Activated naive CD8-positive, alpha-beta T cell treated with anti-CD3 and anti-CD28 coated beads, Interleukin-2, amount 50 U/mL, for 24 hours (primary cell): ENCODE data around the gene LYVE1.

ENCODE experiments used
- ATAC-seq: fragments of 150-1000 bp; cut with Tn5 transposase; one replicate; pipeline ENCODE4 v1.10.0; 2021
- DNase-seq: peaks from one replicate; pipeline ENCODE4 v3.0.0; 2021
- H3K27ac Mint-ChIP-seq: one replicate; pipeline ENCODE4 v1.8.0; 2021; ENCODE audit warnings: mild to moderate bottlenecking, mixed read lengths
- H3K27me3 Mint-ChIP-seq: one replicate; pipeline ENCODE4 v1.8.0; 2021; ENCODE audit warnings: mixed read lengths
- H3K36me3 Mint-ChIP-seq: one replicate; pipeline ENCODE4 v1.8.0; 2021; ENCODE audit warnings: low read depth, mixed read lengths
- H3K4me1 Mint-ChIP-seq: one replicate; pipeline ENCODE4 v1.8.0; 2021; ENCODE audit warnings: mixed read lengths
- H3K4me3 Mint-ChIP-seq: one replicate; pipeline ENCODE4 v1.8.0; 2021; ENCODE audit warnings: mild to moderate bottlenecking, moderate library complexity, mixed read lengths
- H3K9me3 Mint-ChIP-seq: one replicate; pipeline ENCODE4 v1.8.0; 2021; ENCODE audit warnings: mixed read lengths

LYVE1 gene

DNA sequence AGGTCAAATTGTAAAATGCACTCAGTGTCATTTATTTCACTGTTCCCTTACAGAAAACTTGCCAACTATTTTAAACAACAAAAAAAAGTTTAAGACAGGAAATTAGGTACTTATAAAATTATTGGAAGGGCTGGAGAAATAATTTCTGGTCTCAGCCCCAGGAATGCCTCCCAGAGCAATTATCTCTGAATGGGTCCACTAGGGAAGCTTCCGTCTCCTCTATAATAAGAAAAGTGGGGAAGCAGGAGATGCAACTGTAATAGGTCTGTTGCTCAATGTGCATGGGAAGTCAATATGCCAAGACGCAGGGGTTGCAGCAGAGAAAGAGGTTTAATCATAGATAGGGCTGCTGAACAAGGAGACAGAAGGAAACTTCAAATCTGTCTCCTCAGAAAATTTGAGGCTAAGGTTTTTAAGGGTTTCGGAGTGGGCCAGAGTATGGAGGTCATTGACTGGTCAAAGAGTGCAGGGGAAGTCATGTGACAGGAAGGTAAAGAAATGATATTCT is 16.6 kb downstream of the LYVE1 start:
- H3K36me3 Mint-ChIP-seq, result no peaks in the 10 kb centered on the region
- ATAC-seq, result no peak
- H3K27me3 Mint-ChIP-seq, result peaks cover 2% of the 10 kb centered on the region
- no peak overlapping the region for H3K27ac Mint-ChIP-seq
- no peaks in the 10 kb centered on the region for H3K4me1 Mint-ChIP-seq
- peaks cover 4% of the 10 kb centered on the region for H3K9me3 Mint-ChIP-seq
- H3K4me3 Mint-ChIP-seq, result no peak overlapping the region
- no peak for DNase-seq

DNA sequence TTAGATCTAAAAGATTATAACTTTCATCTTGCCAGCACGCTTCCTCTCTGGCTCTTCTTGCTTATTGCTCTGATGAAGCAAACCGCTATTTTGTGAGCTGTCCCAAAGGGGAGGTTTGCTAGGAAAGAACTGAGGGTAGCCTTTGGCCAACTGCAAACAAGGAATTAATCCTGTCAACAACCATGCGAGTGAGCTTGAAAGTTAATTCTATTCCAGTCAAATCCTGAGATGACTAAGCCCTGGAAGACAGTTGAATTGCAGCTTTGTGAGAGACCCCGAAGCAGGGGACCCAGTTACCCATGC is 17.2 kb downstream of the LYVE1 start:
- Mint-ChIP-seq H3K9me3 (peaks cover 4% of the 10 kb centered on the region), H3K27ac (no peak overlapping the region), H3K4me3 (no peak overlapping the region), H3K36me3 (no peaks in the 10 kb centered on the region), H3K27me3 (peaks cover 2% of the 10 kb centered on the region), H3K4me1 (peaks cover 2% of the 10 kb centered on the region)
- DNase-seq (no peak), ATAC-seq (no peak)

- Mint-ChIP-seq H3K4me3 (no peak overlapping the region), H3K4me1 (peaks cover 3% of the 10 kb centered on the region), H3K9me3 (peaks cover 4% of the 10 kb centered on the region), H3K36me3 (no peaks in the 10 kb centered on the region), H3K27ac (no peak overlapping the region), H3K27me3 (peaks cover 2% of the 10 kb centered on the region)
- DNase-seq, result no peak
- no peak for ATAC-seq
Measured at GRCh38 chr11:10550503-10551289, 17.8 kb downstream of the LYVE1 start.

GRCh38 chr11:10544491-10545465 is 23.7 kb downstream of the LYVE1 start:
- no peak for DNase-seq
- H3K9me3 Mint-ChIP-seq, result no peaks in the 10 kb centered on the region
- no peaks in the 10 kb centered on the region for H3K36me3 Mint-ChIP-seq
- peaks cover 18% of the 10 kb centered on the region for H3K4me1 Mint-ChIP-seq
- H3K27me3 Mint-ChIP-seq, result peaks cover under 1% of the 10 kb centered on the region
- H3K4me3 Mint-ChIP-seq, result no peak overlapping the region
- H3K27ac Mint-ChIP-seq, result no peak overlapping the region
- no peak for ATAC-seq

GRCh38 chr11:10543782-10544181 is 24.7 kb downstream of the LYVE1 start:
- DNase-seq (no peak), ATAC-seq (no peak)
- Mint-ChIP-seq H3K9me3 (no peaks in the 10 kb centered on the region), H3K27me3 (no peaks in the 10 kb centered on the region), H3K4me1 (peaks cover 26% of the 10 kb centered on the region), H3K4me3 (no peak overlapping the region), H3K36me3 (no peaks in the 10 kb centered on the region), H3K27ac (no peak overlapping the region)

- ATAC-seq, result no peak
- H3K4me3 Mint-ChIP-seq, result no peak overlapping the region
- DNase-seq, result no peak
- no peaks in the 10 kb centered on the region for H3K27me3 Mint-ChIP-seq
- no peaks in the 10 kb centered on the region for H3K9me3 Mint-ChIP-seq
- H3K4me1 Mint-ChIP-seq, result peaks cover 29% of the 10 kb centered on the region
- no peak overlapping the region for H3K27ac Mint-ChIP-seq
- no peaks in the 10 kb centered on the region for H3K36me3 Mint-ChIP-seq
Measured at GRCh38 chr11:10542776-10543175, 25.7 kb downstream of the LYVE1 start.

DNA sequence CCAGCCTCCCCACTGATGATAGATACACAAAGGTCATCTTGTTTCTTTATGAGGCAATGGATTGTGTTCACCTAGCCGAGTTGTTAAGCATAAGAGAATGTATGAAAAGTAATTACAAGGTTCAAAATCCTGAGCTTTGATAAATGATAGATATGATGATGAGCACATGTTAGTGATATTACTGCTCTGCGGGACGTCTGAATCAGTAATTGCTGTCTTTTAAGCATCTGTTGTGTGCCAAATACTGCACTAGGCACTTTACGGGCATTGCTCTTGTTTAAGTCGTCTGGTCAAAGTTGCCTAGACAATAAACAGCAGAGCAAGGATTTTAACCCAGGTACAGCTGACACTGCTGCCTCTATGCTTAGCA is 26.9 kb downstream of the LYVE1 start:
- H3K27me3 Mint-ChIP-seq, result no peaks in the 10 kb centered on the region
- H3K36me3 Mint-ChIP-seq, result no peaks in the 10 kb centered on the region
- H3K4me1 Mint-ChIP-seq, result peaks cover 34% of the 10 kb centered on the region

GRCh38 chr11:10540915-10541560 is 27.4 kb downstream of the LYVE1 start, which contains the start of gene RNF141:
RNF141 (minus strand) TSS chr11:10541187; CDS start chr11:10534158, 7,029 bp downstream.
- no peaks in the 10 kb centered on the region for H3K36me3 Mint-ChIP-seq
- peaks cover 39% of the 10 kb centered on the region for H3K4me1 Mint-ChIP-seq
- no peaks in the 10 kb centered on the region for H3K27me3 Mint-ChIP-seq
- peak; percentile 99 for ATAC-seq
- H3K27ac Mint-ChIP-seq, result peak within 1 kb of the TSS; percentile 76
- H3K9me3 Mint-ChIP-seq, result no peaks in the 10 kb centered on the region
- peak; percentile 99 for DNase-seq
- peak within 1 kb of the TSS; percentile 86 for H3K4me3 Mint-ChIP-seq

More for the DNA sequence above, 26.9 kb downstream of the LYVE1 start:
- DNase-seq (no peak), ATAC-seq (no peak)
- peak overlapping the region; percentile 86 for H3K4me3 Mint-ChIP-seq
- H3K9me3 Mint-ChIP-seq, result no peaks in the 10 kb centered on the region
- peak overlapping the region; percentile 76 for H3K27ac Mint-ChIP-seq

DNA sequence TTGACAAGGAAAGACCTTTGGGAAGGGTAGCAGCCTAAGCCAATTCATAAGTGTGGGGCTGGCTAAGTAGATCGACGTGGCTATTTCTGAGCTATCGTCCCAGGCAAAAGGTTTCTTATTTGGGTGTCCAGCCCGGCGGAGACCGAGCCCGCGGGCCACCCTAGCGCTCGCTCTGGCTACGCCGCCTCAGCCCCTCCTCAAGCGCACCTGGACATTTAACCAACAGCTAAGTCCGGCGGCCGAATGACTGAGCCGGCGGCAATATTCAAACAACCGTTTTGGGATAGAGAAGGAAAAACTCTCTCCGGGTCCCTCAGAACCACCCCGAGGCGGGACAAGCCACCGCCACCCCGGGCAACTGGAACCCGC is 27.9 kb downstream of the LYVE1 start:
- H3K4me1 Mint-ChIP-seq, result peaks cover 41% of the 10 kb centered on the region
- H3K27ac Mint-ChIP-seq, result peak overlapping the region; percentile 76
- H3K4me3 Mint-ChIP-seq, result peak overlapping the region; percentile 86
- ATAC-seq, result peak; percentile 8
- no peak for DNase-seq
- no peaks in the 10 kb centered on the region for H3K27me3 Mint-ChIP-seq
- no peaks in the 10 kb centered on the region for H3K9me3 Mint-ChIP-seq
- no peaks in the 10 kb centered on the region for H3K36me3 Mint-ChIP-seq

DNA sequence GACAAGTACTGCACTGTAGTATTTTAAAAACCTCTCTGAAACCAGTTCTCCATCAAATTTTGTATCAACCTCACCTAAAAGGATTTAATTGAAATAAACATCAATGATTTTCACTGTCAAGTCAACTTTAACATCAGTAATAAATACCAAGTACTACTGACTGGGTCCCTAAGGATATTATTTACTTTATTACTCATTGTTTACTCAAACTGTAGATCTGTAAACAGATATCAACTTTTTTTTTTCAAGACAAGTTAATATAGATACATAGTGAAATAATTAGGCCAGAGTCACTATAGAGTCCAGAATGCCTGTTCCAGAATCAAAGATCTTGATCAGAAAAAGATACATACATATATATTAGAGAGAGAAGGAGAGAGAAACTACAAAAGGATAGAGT is 29.1 kb downstream of the LYVE1 start:
- no peaks in the 10 kb centered on the region for H3K27me3 Mint-ChIP-seq
- no peak overlapping the region for H3K27ac Mint-ChIP-seq
- ATAC-seq, result no peak
- no peaks in the 10 kb centered on the region for H3K36me3 Mint-ChIP-seq
- H3K4me1 Mint-ChIP-seq, result peaks cover 41% of the 10 kb centered on the region
- H3K9me3 Mint-ChIP-seq, result no peaks in the 10 kb centered on the region
- DNase-seq, result no peak
- H3K4me3 Mint-ChIP-seq, result peak overlapping the region; percentile 86

DNA sequence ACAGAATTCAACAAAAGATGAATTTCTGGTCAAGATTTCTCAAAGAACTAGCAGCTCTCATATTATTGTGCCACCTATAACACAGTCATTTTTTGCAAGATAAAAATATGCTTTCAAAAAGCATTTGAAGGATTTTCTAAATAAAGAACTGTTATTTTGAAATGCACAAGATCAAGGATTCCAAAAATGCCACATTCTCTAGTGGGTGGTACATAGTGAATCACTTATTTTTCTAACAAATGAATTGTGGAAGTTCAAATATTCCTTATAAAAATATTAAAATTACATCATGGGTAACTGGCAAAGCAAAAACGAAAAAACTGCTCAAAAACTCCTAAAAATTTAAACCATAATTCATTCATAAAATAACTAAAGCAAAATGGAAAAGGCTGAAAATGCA is 29.5 kb downstream of the LYVE1 start:
- H3K4me3 Mint-ChIP-seq, result no peak overlapping the region
- no peaks in the 10 kb centered on the region for H3K9me3 Mint-ChIP-seq
- H3K27ac Mint-ChIP-seq, result no peak overlapping the region
- H3K4me1 Mint-ChIP-seq, result peaks cover 41% of the 10 kb centered on the region
- no peaks in the 10 kb centered on the region for H3K36me3 Mint-ChIP-seq
- no peaks in the 10 kb centered on the region for H3K27me3 Mint-ChIP-seq
- ATAC-seq (no peak), DNase-seq (no peak)

DNA sequence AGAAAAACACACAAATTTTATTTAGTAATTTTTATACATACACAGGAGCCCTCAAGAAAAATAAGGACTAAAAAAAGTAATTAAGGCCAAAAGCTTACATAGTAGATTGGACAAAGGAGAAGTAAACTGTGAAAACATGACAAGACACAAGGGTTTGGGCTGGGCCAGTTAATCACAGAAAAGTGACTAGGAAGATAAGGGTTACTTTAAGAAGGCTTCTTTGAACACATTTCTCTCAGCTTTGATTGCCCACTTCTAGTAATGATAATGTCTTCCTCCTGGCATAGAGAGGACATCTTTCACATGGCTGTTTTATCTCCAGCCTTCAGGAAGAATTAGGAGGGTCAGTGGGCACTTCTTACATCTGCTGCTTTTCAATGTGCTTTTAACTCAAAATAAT is 30.9 kb downstream of the LYVE1 start:
- Mint-ChIP-seq H3K27me3 (no peaks in the 10 kb centered on the region), H3K4me3 (no peak overlapping the region), H3K4me1 (peaks cover 41% of the 10 kb centered on the region), H3K36me3 (no peaks in the 10 kb centered on the region), H3K27ac (no peak overlapping the region), H3K9me3 (no peaks in the 10 kb centered on the region)
- DNase-seq (no peak), ATAC-seq (no peak)

DNA sequence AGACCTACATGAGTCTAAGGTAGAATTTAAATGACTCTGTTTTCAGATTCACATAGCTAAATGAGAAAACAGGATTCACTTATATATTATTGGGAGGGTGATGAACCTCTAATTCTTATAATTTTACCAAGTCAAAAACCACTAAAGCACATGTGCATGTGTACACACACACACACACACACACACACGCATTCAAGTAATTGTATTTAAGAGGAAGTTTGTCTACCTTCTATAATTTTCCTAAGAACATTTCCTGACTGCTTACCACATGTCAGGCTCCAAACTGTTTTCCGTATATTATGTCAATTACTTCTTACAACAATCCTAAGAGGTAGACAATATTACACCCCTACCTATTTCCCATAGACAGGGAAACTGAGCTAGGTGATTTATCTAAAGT is 34.1 kb downstream of the LYVE1 start:
- no peaks in the 10 kb centered on the region for H3K27me3 Mint-ChIP-seq
- ATAC-seq, result no peak

GRCh38 chr11:10533323-10533722 is 35.1 kb downstream of the LYVE1 start:
- no peak overlapping the region for H3K27ac Mint-ChIP-seq
- H3K4me3 Mint-ChIP-seq, result no peak overlapping the region
- peaks cover 18% of the 10 kb centered on the region for H3K4me1 Mint-ChIP-seq
- ATAC-seq (no peak), DNase-seq (no peak)
- H3K36me3 Mint-ChIP-seq, result peaks cover 12% of the 10 kb centered on the region
- H3K27me3 Mint-ChIP-seq, result no peaks in the 10 kb centered on the region
- H3K9me3 Mint-ChIP-seq, result no peaks in the 10 kb centered on the region

More for the DNA sequence above, 34.1 kb downstream of the LYVE1 start:
- Mint-ChIP-seq H3K4me1 (peaks cover 23% of the 10 kb centered on the region), H3K27ac (no peak overlapping the region), H3K9me3 (no peaks in the 10 kb centered on the region), H3K4me3 (no peak overlapping the region), H3K36me3 (peaks cover 7% of the 10 kb centered on the region)
- no peak for DNase-seq
